Dedifferentiated amniotic fluid mesenchymal stem cell (primary cell): Measurements from ENCODE around the gene DDX39B.
"Not testable (repeated sequence)": the region's sequence is repeated elsewhere in the genome, so short reads cannot be mapped to it uniquely, and the experiment has no call there.

Experiments used
- DNase-seq: peaks from one replicate; pipeline ENCODE4 v3.0.0-alpha.2; 2016; ENCODE audit errors: extremely low spot score

Gene DDX39B

GRCh38 chr6:31486065-31486837, 55.6 kb downstream of the DDX39B start:
- not testable (repeated sequence) for DNase-seq

GRCh38 chr6:31485055-31485454, 56.7 kb downstream of the DDX39B start:
- no peak for DNase-seq

- DNase-seq = no peak
Measured at GRCh38 chr6:31483392-31483791, 58.4 kb downstream of the DDX39B start.

GRCh38 chr6:31480574-31480973, 61.2 kb downstream of the DDX39B start:
- no peak for DNase-seq
